ENCODE measurements around the gene DOCK6.
"Not testable (repeated sequence)": the region's sequence is repeated elsewhere in the genome, so short reads cannot be mapped to it uniquely, and the experiment has no call there.

Gene DOCK6

DNA sequence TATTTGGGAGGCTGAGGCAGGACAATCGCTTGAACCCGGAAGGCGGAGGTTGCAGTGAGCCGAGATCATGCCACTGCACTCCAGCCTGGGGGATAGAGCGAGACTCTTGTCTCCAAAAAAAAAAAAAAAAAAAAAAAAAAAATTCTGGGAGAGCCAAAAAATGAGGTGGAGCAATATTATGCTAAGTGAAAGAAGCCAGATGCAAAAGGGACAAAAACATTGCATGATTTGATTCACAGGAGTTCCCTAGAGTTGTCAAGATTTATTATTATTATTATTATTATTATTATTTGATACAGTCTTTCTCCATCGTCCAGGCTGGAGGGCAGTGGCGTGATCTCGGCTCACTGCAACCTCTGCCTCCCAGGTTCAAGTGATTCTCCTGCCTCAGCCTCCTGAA is 81.3 kb downstream of the DOCK6 start:
- not testable (repeated sequence) for H3K4me3 ChIP-seq (ENCODE audit: low read depth in 1 of 5, low read length in 5 of 5); H3K9me3 ChIP-seq (ENCODE audit: control insufficient read depth in 5 of 5, low read length in 5 of 5); H3K9ac ChIP-seq (ENCODE audit: low read length in 5 of 5); H3K27me3 ChIP-seq (ENCODE audit: control insufficient read depth in 5 of 5, insufficient read depth in 4 of 5, low read length in 5 of 5)
- Histone ChIP-seq H3K4me1 (ENCODE audit: control insufficient read depth in 5 of 5, insufficient read depth in 5 of 5, low read length in 5 of 5) (peaks cover 7 to 35% (median 19%) of the 10 kb centered on the region in 5 donors), H3K27ac (ENCODE audit: low read depth, low read length) (peak overlapping the region; percentile 77), H3K36me3 (ENCODE audit: control insufficient read depth in 5 of 5, insufficient read depth in 5 of 5, low read length in 5 of 5) (peaks cover 0 to 63% (median 43%) of the 10 kb centered on the region in 5 donors)

DNA sequence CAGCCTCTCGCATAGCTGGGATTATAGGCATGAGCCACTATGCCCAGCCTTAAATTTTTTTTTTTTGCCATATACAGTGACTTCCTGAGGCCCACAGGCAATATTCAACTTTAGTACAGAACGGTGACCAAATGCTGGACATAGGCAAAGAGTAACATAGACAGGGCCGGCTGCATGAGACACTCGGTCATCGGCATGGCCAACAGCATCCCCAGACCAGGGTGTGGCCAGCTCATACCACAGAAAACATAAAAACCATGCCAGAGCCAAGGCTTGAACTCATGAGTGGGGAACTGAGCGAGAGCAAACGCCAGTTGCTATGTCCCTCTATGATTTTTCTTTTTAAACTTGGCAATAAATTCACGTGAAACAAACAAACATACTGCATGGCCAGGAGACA is 82.0 kb downstream of the DOCK6 start:
- no peaks in the 10 kb centered on the region for H3K27me3 ChIP-seq (ENCODE audit: control insufficient read depth in 5 of 5, insufficient read depth in 4 of 5, low read length in 5 of 5)
- no peaks in the 10 kb centered on the region for H3K9me3 ChIP-seq (ENCODE audit: control insufficient read depth in 5 of 5, low read length in 5 of 5)
- H3K4me1 ChIP-seq (ENCODE audit: control insufficient read depth in 5 of 5, insufficient read depth in 5 of 5, low read length in 5 of 5), result peaks cover 7 to 35% (median 19%) of the 10 kb centered on the region in 5 donors
- H3K36me3 ChIP-seq (ENCODE audit: control insufficient read depth in 5 of 5, insufficient read depth in 5 of 5, low read length in 5 of 5), result peaks cover 0 to 63% (median 43%) of the 10 kb centered on the region in 5 donors
- no peak overlapping the region for H3K9ac ChIP-seq (ENCODE audit: low read length in 5 of 5)
- H3K27ac ChIP-seq (ENCODE audit: low read depth, low read length), result peak overlapping the region; percentile 77
- H3K4me3 ChIP-seq (ENCODE audit: low read depth in 1 of 5, low read length in 5 of 5), result no peak overlapping the region

DNA sequence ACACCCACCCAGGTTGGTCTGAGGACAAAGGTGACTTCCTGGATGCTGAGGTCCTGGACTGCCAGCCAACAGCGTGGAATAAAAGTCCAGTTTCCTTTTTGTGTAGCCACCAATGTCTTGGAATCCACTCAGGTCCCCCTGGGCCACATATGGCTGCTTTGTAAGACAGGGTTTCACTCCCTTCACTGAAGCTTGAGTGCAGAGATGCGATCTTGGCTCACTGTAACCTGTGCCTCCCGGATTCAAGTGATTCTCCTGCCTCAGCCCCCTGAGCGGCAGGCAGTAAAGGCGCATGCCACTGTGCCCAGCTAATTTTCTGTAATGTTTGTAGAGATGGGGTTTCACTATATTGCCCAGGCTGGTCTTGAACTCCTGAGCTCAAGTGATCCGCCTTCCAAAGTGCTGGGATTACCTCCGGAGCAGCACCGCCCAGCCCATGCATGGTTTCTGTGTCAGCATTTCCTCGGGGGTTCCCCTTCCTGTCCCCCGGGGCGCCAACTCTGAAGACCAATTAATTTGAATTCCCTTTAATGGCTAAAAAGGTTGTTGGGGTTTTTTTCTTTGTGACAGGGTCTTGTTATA is 82.5 kb downstream of the DOCK6 start:
- Histone ChIP-seq H3K4me3 (ENCODE audit: low read depth in 1 of 5, low read length in 5 of 5) (peak overlapping the region in 1 of 5 donors; percentile 39), H3K36me3 (ENCODE audit: control insufficient read depth in 5 of 5, insufficient read depth in 5 of 5, low read length in 5 of 5) (peaks cover 0 to 60% (median 44%) of the 10 kb centered on the region in 5 donors), H3K27me3 (ENCODE audit: control insufficient read depth in 5 of 5, insufficient read depth in 4 of 5, low read length in 5 of 5) (no peaks in the 10 kb centered on the region), H3K9me3 (ENCODE audit: control insufficient read depth in 5 of 5, low read length in 5 of 5) (no peaks in the 10 kb centered on the region), H3K4me1 (ENCODE audit: control insufficient read depth in 5 of 5, insufficient read depth in 5 of 5, low read length in 5 of 5) (peaks cover 7 to 31% (median 19%) of the 10 kb centered on the region in 5 donors), H3K27ac (ENCODE audit: low read depth, low read length) (peak overlapping the region; percentile 77), H3K9ac (ENCODE audit: low read length in 5 of 5) (no peak overlapping the region)

DNA sequence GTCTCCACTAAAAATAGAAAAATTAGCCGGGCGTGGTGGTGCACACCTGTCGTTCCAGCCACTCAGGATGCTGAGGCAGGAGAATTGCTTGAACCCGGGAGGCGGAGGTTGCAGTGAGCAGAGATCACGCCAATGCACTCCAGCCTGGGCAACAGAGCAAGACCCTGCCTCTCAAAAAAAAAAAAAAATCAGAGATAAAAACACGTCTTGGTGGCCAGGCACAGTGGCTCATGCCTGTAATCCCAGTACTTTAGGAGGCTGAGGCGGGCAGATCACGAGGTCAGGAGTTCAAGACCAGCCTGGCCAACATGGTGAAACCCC is 83.2 kb downstream of the DOCK6 start:
- Histone ChIP-seq H3K27ac (ENCODE audit: low read depth, low read length) (peak overlapping the region; percentile 77), H3K36me3 (ENCODE audit: control insufficient read depth in 5 of 5, insufficient read depth in 5 of 5, low read length in 5 of 5) (peaks cover 0 to 60% (median 51%) of the 10 kb centered on the region in 5 donors), H3K4me1 (ENCODE audit: control insufficient read depth in 5 of 5, insufficient read depth in 5 of 5, low read length in 5 of 5) (peaks cover 7 to 24% (median 17%) of the 10 kb centered on the region in 5 donors)
- H3K9ac ChIP-seq (ENCODE audit: low read length in 5 of 5); H3K9me3 ChIP-seq (ENCODE audit: control insufficient read depth in 5 of 5, low read length in 5 of 5); H3K4me3 ChIP-seq (ENCODE audit: low read depth in 1 of 5, low read length in 5 of 5); H3K27me3 ChIP-seq (ENCODE audit: control insufficient read depth in 5 of 5, insufficient read depth in 4 of 5, low read length in 5 of 5): not testable (repeated sequence)

DNA sequence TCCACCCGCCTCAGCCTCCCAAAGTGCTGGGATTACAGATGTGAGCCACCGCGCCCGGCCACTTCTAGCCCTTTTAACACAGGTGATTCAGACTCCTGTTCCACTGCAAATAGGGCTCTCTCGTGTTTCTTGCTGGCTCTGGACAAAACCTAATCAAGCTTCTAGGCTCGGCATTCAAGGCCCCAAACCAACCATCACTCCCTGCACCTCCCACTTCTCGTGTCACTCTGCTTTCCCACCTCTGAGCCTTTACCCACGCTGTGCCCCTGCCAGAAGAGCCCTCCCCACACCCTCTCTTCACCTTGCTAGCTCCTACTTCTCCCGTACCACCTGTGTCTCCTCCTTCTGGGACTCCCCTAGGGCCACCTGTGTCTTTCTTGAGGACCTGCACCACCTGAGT is 84.7 kb downstream of the DOCK6 start:
- no peaks in the 10 kb centered on the region for H3K9me3 ChIP-seq (ENCODE audit: control insufficient read depth in 5 of 5, low read length in 5 of 5)
- peaks cover 0 to 69% (median 59%) of the 10 kb centered on the region in 5 donors for H3K36me3 ChIP-seq (ENCODE audit: control insufficient read depth in 5 of 5, insufficient read depth in 5 of 5, low read length in 5 of 5)
- H3K4me3 ChIP-seq (ENCODE audit: low read depth in 1 of 5, low read length in 5 of 5), result no peak overlapping the region
- no peak overlapping the region for H3K9ac ChIP-seq (ENCODE audit: low read length in 5 of 5)
- peak overlapping the region; percentile 35 for H3K27ac ChIP-seq (ENCODE audit: low read depth, low read length)
- H3K4me1 ChIP-seq (ENCODE audit: control insufficient read depth in 5 of 5, insufficient read depth in 5 of 5, low read length in 5 of 5), result peaks cover 7 to 26% (median 18%) of the 10 kb centered on the region in 5 donors
- H3K27me3 ChIP-seq (ENCODE audit: control insufficient read depth in 5 of 5, insufficient read depth in 4 of 5, low read length in 5 of 5), result no peaks in the 10 kb centered on the region

DNA sequence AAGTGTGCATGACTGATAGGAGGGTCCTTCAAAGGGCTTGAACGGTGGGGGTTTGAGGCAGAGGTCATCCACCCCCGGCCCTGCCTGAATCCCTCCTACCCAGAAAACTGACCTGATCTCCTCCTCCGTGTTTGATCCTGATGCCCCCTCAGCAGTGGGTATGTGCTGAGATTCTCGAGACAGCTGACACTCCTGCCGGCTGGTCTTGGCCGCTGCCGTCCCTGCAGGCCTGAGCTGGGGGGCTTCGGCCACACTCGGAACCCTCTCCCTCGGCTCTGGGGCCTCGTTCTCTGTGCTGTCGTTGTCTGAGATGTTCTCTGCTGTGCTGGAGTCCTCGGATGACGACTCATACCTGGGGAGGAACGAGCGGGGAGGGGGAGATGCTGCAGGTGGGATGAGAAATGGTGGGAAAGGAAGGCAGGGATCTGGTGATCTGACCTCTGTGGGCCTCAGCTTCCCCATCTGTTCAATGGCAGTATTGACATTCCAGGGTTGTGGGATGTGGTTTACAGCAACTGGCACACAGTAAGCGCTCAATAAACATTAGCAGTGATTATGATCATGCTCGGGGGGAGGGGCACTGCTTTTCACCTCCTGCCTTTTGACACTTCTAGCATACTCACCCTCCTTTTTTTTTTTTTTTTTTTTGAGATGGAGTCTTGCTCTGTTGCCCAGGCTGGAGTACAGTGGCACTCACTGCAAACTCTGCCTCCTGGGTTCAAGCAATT is 85.7 kb downstream of the DOCK6 start:
- Histone ChIP-seq H3K27me3 (ENCODE audit: control insufficient read depth in 5 of 5, insufficient read depth in 4 of 5, low read length in 5 of 5) (no peaks in the 10 kb centered on the region), H3K27ac (ENCODE audit: low read depth, low read length) (no peak overlapping the region), H3K9me3 (ENCODE audit: control insufficient read depth in 5 of 5, low read length in 5 of 5) (no peaks in the 10 kb centered on the region), H3K9ac (ENCODE audit: low read length in 5 of 5) (no peak overlapping the region), H3K4me1 (ENCODE audit: control insufficient read depth in 5 of 5, insufficient read depth in 5 of 5, low read length in 5 of 5) (peaks cover 10 to 31% (median 21%) of the 10 kb centered on the region in 5 donors), H3K4me3 (ENCODE audit: low read depth in 1 of 5, low read length in 5 of 5) (no peak overlapping the region), H3K36me3 (ENCODE audit: control insufficient read depth in 5 of 5, insufficient read depth in 5 of 5, low read length in 5 of 5) (peaks cover 0 to 70% (median 64%) of the 10 kb centered on the region in 5 donors)

DNA sequence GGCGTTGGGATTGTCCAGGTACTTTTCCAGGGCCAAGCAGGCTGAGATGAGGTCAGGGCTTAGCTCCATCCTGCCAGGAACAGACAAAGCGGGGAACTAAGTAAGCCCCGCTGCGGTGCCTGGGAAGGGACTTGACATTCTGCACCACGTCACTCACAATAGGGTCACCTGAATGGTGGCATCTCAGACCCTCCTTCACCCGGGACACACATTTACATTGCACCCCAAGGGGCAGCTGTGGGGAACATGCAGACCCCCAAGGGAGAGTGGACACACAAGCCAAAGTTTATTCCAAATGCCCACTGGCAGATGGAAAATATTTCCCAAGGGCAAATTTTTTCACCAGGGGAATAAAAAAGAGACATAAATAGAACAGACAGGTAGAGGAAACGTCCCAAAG is 86.4 kb downstream of the DOCK6 start:
- no peaks in the 10 kb centered on the region for H3K27me3 ChIP-seq (ENCODE audit: control insufficient read depth in 5 of 5, insufficient read depth in 4 of 5, low read length in 5 of 5)
- no peak overlapping the region for H3K9ac ChIP-seq (ENCODE audit: low read length in 5 of 5)
- no peak overlapping the region for H3K4me3 ChIP-seq (ENCODE audit: low read depth in 1 of 5, low read length in 5 of 5)
- H3K27ac ChIP-seq (ENCODE audit: low read depth, low read length), result no peak overlapping the region
- H3K9me3 ChIP-seq (ENCODE audit: control insufficient read depth in 5 of 5, low read length in 5 of 5), result no peaks in the 10 kb centered on the region
- H3K4me1 ChIP-seq (ENCODE audit: control insufficient read depth in 5 of 5, insufficient read depth in 5 of 5, low read length in 5 of 5), result peaks cover 10 to 29% (median 23%) of the 10 kb centered on the region in 5 donors
- H3K36me3 ChIP-seq (ENCODE audit: control insufficient read depth in 5 of 5, insufficient read depth in 5 of 5, low read length in 5 of 5), result peaks cover 0 to 68% (median 64%) of the 10 kb centered on the region in 5 donors

DNA sequence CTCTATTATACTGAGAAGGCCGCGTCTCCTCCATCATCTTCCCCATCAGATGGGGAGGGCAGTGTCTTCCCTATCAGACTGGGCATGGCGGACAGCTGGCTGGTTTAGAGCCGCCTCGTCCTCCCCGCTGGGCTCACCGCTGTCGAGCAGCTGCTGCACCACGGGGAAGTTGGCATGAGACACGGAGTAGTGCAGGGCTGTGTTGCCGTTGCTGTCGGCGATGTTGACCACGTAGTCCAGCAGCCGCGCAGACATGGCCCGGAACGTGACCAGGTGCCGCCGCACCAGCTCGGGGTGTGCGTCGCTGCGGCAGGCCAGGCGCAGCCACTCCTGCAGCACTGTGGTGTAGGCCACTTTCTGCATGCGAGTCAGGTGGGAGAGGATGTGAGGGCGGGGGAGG is 88.0 kb downstream of the DOCK6 start:
- Histone ChIP-seq H3K27me3 (ENCODE audit: control insufficient read depth in 5 of 5, insufficient read depth in 4 of 5, low read length in 5 of 5) (no peaks in the 10 kb centered on the region), H3K27ac (ENCODE audit: low read depth, low read length) (no peak overlapping the region), H3K9ac (ENCODE audit: low read length in 5 of 5) (no peak overlapping the region), H3K36me3 (ENCODE audit: control insufficient read depth in 5 of 5, insufficient read depth in 5 of 5, low read length in 5 of 5) (peaks cover 0 to 84% (median 71%) of the 10 kb centered on the region in 5 donors), H3K9me3 (ENCODE audit: control insufficient read depth in 5 of 5, low read length in 5 of 5) (no peaks in the 10 kb centered on the region), H3K4me1 (ENCODE audit: control insufficient read depth in 5 of 5, insufficient read depth in 5 of 5, low read length in 5 of 5) (peaks cover 3 to 25% (median 18%) of the 10 kb centered on the region in 5 donors), H3K4me3 (ENCODE audit: low read depth in 1 of 5, low read length in 5 of 5) (no peak overlapping the region)

DNA sequence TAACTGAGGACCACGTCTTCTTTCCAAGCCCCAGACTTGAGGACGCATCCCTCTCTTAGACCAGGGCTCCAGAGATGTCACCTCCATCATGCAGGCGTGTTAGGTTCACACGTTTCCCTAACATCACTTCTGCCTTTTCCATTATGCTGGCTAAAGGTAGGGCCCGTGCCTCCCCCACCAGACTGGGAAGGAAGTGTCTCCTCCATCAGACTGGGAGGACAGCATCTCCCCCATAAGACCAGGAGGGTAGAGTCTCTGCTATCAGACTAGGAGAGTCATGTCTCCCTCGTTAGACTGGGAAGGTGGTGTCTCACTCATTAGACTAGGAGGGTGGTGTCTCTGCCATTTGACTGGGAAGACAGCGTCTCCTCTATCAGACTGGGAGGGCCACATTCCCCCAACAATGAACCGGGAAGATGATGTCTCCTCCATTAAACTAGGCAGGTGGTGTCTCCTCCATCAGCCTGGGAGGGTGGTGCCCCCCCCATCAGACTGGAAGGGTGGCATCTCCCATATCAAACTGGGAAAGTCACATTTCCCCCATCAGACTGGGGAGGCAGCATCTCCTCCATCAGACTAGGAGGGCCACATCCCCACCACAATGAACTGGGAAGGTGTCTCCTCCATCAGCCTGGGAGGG is 88.7 kb downstream of the DOCK6 start:
- Histone ChIP-seq H3K9me3 (ENCODE audit: control insufficient read depth in 5 of 5, low read length in 5 of 5) (no peaks in the 10 kb centered on the region), H3K27ac (ENCODE audit: low read depth, low read length) (no peak overlapping the region), H3K9ac (ENCODE audit: low read length in 5 of 5) (no peak overlapping the region), H3K27me3 (ENCODE audit: control insufficient read depth in 5 of 5, insufficient read depth in 4 of 5, low read length in 5 of 5) (no peaks in the 10 kb centered on the region), H3K36me3 (ENCODE audit: control insufficient read depth in 5 of 5, insufficient read depth in 5 of 5, low read length in 5 of 5) (peaks cover 0 to 88% (median 76%) of the 10 kb centered on the region in 5 donors), H3K4me3 (ENCODE audit: low read depth in 1 of 5, low read length in 5 of 5) (no peak overlapping the region), H3K4me1 (ENCODE audit: control insufficient read depth in 5 of 5, insufficient read depth in 5 of 5, low read length in 5 of 5) (peaks cover 3 to 22% (median 16%) of the 10 kb centered on the region in 5 donors)

DNA sequence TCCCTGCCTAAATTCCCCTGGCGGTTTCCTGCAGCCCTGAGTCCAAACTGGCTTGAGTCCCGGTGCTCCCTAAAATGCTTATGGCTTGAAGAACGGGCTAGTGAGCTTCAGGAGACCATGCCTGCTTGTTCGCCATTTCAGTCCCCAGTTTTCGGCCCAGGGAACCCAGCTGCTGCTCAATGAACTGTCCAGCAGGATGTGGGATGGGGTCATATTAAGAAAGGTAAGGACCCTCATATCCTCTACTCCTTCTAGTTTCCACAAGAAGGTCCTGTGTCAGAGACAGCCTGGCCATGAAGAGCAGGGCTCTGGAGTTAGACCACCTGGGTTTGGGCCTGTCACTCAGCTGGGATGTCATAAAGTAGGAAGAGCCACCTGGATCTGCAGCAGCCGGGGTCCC is 89.7 kb downstream of the DOCK6 start:
- no peak overlapping the region for H3K4me3 ChIP-seq (ENCODE audit: low read depth in 1 of 5, low read length in 5 of 5)
- no peaks in the 10 kb centered on the region for H3K27me3 ChIP-seq (ENCODE audit: control insufficient read depth in 5 of 5, insufficient read depth in 4 of 5, low read length in 5 of 5)
- H3K36me3 ChIP-seq (ENCODE audit: control insufficient read depth in 5 of 5, insufficient read depth in 5 of 5, low read length in 5 of 5), result peaks cover 0 to 89% (median 76%) of the 10 kb centered on the region in 5 donors
- H3K9me3 ChIP-seq (ENCODE audit: control insufficient read depth in 5 of 5, low read length in 5 of 5), result no peaks in the 10 kb centered on the region
- H3K27ac ChIP-seq (ENCODE audit: low read depth, low read length), result peak overlapping the region; percentile 50
- peaks cover 3 to 21% (median 14%) of the 10 kb centered on the region in 5 donors for H3K4me1 ChIP-seq (ENCODE audit: control insufficient read depth in 5 of 5, insufficient read depth in 5 of 5, low read length in 5 of 5)
- peak overlapping the region in 1 of 5 donors; percentile 26 for H3K9ac ChIP-seq (ENCODE audit: low read length in 5 of 5)

Data from subcutaneous abdominal adipose tissue (tissue), 5 donors.